GM23338 (cell line): ENCODE measurements around the gene JUP. TPM values are rescaled to one million over a fixed set of nuclear protein-coding genes. Genes with fewer than 3 reads are reported as not detected.

ENCODE experiments used
- ATAC-seq: fragments of 200-7000 bp; cut with Tn5 transposase; 3 replicates; pipeline ENCODE4 v1.9.1; 2020
- DNase-seq: peaks from one replicate; pipeline ENCODE4 v3.0.0-alpha.2; 2015; ENCODE audit warnings: low spot score
- H2AFZ ChIP-seq: fragments of 200-600 bp; sonication (generic); 2 replicates; pipeline ENCODE4 v1.8.0; 2016; ENCODE audit warnings: antibody characterized with exemption, mild to moderate bottlenecking, moderate library complexity
- H3F3A ChIP-seq: fragments of 200-600 bp; sonication (generic); replicated peaks from 2 replicates; pipeline ENCODE4 v1.8.0; 2017; ENCODE audit warnings: antibody characterized with exemption, mixed run types, low read depth
- H3K27ac ChIP-seq: fragments of 200-600 bp; sonication (generic); 2 replicates; pipeline ENCODE4 v1.6.1; 2016; ENCODE audit warnings: low read depth
- H3K27me3 ChIP-seq: fragments of 200-600 bp; sonication (generic); 2 replicates; pipeline ENCODE4 v1.8.0; 2016; ENCODE audit warnings: mild to moderate bottlenecking, mixed run types, moderate library complexity; ENCODE audit not compliant: insufficient read depth
- H3K36me3 ChIP-seq: fragments of 200-600 bp; sonication (generic); 2 replicates; pipeline ENCODE4 v1.8.0; 2016; ENCODE audit warnings: mild to moderate bottlenecking; ENCODE audit not compliant: insufficient read depth
- H3K4me1 ChIP-seq: fragments of 200-600 bp; sonication (generic); 2 replicates; pipeline ENCODE4 v1.8.0; 2016; ENCODE audit warnings: mild to moderate bottlenecking, moderate library complexity; ENCODE audit not compliant: insufficient read depth
- H3K4me2 ChIP-seq: fragments of 200-600 bp; sonication (generic); 2 replicates; pipeline ENCODE4 v1.7.1; 2017; ENCODE audit warnings: mixed run types
- H3K4me3 ChIP-seq: fragments of 200-600 bp; sonication (generic); 2 replicates; pipeline ENCODE4 v1.6.1; 2016; ENCODE audit warnings: mixed run types
- H3K79me2 ChIP-seq: fragments of 200-600 bp; sonication (generic); replicated peaks from 2 replicates; pipeline ENCODE4 v1.8.0; 2017; ENCODE audit warnings: mild to moderate bottlenecking; ENCODE audit not compliant: insufficient read depth
- H3K9me2 ChIP-seq: fragments of 200-600 bp; sonication (generic); 2 replicates; pipeline ENCODE4 v1.8.0; 2017; ENCODE audit not compliant: insufficient read depth
- H4K20me1 ChIP-seq: fragments of 200-600 bp; sonication (generic); replicated peaks from 2 replicates; pipeline ENCODE4 v1.8.0; 2017; ENCODE audit warnings: mild to moderate bottlenecking; ENCODE audit not compliant: insufficient read depth
- H3K27ac Mint-ChIP-seq: 2 replicates; pipeline ENCODE4 v1.8.0; 2020; ENCODE audit warnings: inconsistent platforms, mild to moderate bottlenecking, moderate library complexity, mixed read lengths
- H3K27me3 Mint-ChIP-seq: 3 replicates; pipeline ENCODE4 v1.8.0; 2022; ENCODE audit warnings: low read depth, mild to moderate bottlenecking, moderate library complexity, mixed read lengths, inconsistent platforms; ENCODE audit not compliant: insufficient read depth, poor library complexity
- H3K36me3 Mint-ChIP-seq: 3 replicates; pipeline ENCODE4 v1.8.0; 2021; ENCODE audit warnings: low read depth, mild to moderate bottlenecking, inconsistent platforms, moderate library complexity, mixed read lengths
- H3K4me1 Mint-ChIP-seq: 3 replicates; pipeline ENCODE4 v1.8.0; 2020; ENCODE audit warnings: mild to moderate bottlenecking, inconsistent platforms, mixed read lengths
- H3K4me3 Mint-ChIP-seq: 3 replicates; pipeline ENCODE4 v1.8.0; 2021; ENCODE audit warnings: moderate library complexity, mild to moderate bottlenecking, inconsistent platforms, mixed read lengths
- H3K9me3 Mint-ChIP-seq: 3 replicates; pipeline ENCODE4 v1.8.0; 2020; ENCODE audit warnings: moderate library complexity, mild to moderate bottlenecking, inconsistent platforms, mixed read lengths
- CREB1 ChIP-seq: fragments of 250-450 bp; sonication (Bioruptor Pico); IDR thresholded peaks from 2 replicates; pipeline ENCODE4 v1.5.0; 2020; ENCODE audit warnings: low read depth, mild to moderate bottlenecking, moderate library complexity
- EZH2 ChIP-seq: fragments of 200-600 bp; sonication (generic); IDR thresholded peaks from one replicate; pipeline ENCODE4 v1.8.0; 2017; ENCODE audit warnings: antibody characterized with exemption, mild to moderate bottlenecking, low read depth; ENCODE audit not compliant: unreplicated experiment
- EZH2phosphoT487 ChIP-seq: fragments of 200-600 bp; sonication (generic); IDR thresholded peaks from one replicate; pipeline ENCODE4 v1.8.1; 2018; ENCODE audit warnings: antibody characterized with exemption; ENCODE audit not compliant: unreplicated experiment
- JUNB ChIP-seq: IDR thresholded peaks from one replicate; pipeline ENCODE4 v1.6.1; 2016; ENCODE audit warnings: antibody characterized with exemption; ENCODE audit not compliant: unreplicated experiment
- NANOG ChIP-seq: IDR thresholded peaks from 2 replicates; pipeline ENCODE4 v1.6.1; 2016; ENCODE audit warnings: antibody characterized with exemption, borderline replicate concordance
- POLR2AphosphoS5 ChIP-seq: IDR thresholded peaks from 2 replicates; pipeline ENCODE4 v1.6.1; 2016; ENCODE audit warnings: antibody characterized with exemption, low read depth
- REST ChIP-seq: IDR thresholded peaks from one replicate; pipeline ENCODE4 v1.6.1; 2018; ENCODE audit warnings: antibody characterized with exemption; ENCODE audit not compliant: unreplicated experiment
- STAT1 ChIP-seq: IDR thresholded peaks from one replicate; pipeline ENCODE4 v1.6.1; 2016; ENCODE audit warnings: antibody characterized with exemption; ENCODE audit not compliant: unreplicated experiment
- ZNF114 ChIP-seq: fragments of 250-450 bp; sonication (Bioruptor Pico); IDR thresholded peaks from 2 replicates; pipeline ENCODE4 v1.5.0; 2020; ENCODE audit warnings: mild to moderate bottlenecking, moderate library complexity
- ZNF331 ChIP-seq: fragments of 250-450 bp; sonication (Bioruptor Pico); IDR thresholded peaks from 2 replicates; pipeline ENCODE4 v1.5.0; 2020; ENCODE audit warnings: low read depth, mild to moderate bottlenecking, moderate library complexity
- ZNF462 ChIP-seq: fragments of 250-450 bp; sonication (Bioruptor Pico); IDR thresholded peaks from 2 replicates; pipeline ENCODE4 v1.5.0; 2020; ENCODE audit warnings: mild to moderate bottlenecking, moderate library complexity
- polyA plus RNA-seq: library from polyadenylated mRNA; unstranded; fragments of >200 nt; fragmentation: Nextera tagmentation; extraction: Ambion mirVana; gene quantifications from 2 replicates; pipeline ENCODE4 v1.2.1, GENCODE V29; 2016
- total RNA-seq: library from RNA; depleted of rRNA; stranded (reverse); fragments of >200 nt; shearing (Covaris generic); gene quantifications from 2 replicates; pipeline ENCODE4 v1.2.3, GENCODE V29; 2014
- TF ChIP-seq, protein P1 (sequence below), 2 experiments: fragments of 200-600 bp in 1 of 2; sonication (generic) in 1 of 2; conservative IDR thresholded peaks; 2 replicates each; pipeline versions ENCODE4 v1.5.1 to v1.6.1; 2016 to 2017; ENCODE audit warnings: antibody characterized with exemption in 2 of 2, low read depth in 2 of 2, mild to moderate bottlenecking in 2 of 2, moderate library complexity in 1 of 2
- TF ChIP-seq, protein P2 (sequence below): IDR thresholded peaks from 2 replicates; pipeline ENCODE4 v1.6.1; 2016; ENCODE audit warnings: antibody characterized with exemption

The JUP gene
- total and polyA plus RNA-seq, 2 experiments from 2014 or later = 45.5 to 177 TPM

DNA sequence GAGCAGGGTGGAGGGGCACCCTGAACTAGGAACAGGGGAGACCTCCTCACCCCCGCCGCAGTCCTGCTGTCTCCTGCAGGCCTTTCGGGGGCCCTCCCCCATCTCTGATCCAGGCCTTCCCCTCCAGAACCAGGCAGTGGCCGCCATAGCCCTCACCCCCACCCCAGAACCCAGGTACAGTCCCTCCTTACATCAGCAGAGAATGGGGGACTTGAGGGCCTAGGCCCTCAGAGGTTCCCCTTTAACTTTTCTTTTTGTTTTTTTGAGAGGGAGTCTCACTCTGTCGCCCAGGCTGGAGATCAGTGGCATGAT lies 47.8 kb downstream of the JUP start:
- Histone ChIP-seq H3K27me3 (peaks cover 41% of the 10 kb centered on the region), H3K4me1 (peaks cover 17% of the 10 kb centered on the region), H3K4me3 (no peak overlapping the region), H3K79me2 (no peaks in the 10 kb centered on the region), H3K9me2 (no peaks in the 10 kb centered on the region), H2AFZ (peak overlapping the region; percentile 99; the same call in 1 of the 2 replicates), H3F3A (no peaks in the 10 kb centered on the region; the same call in 1 of the 2 replicates), H3K36me3 (no peaks in the 10 kb centered on the region), H4K20me1 (no peaks in the 10 kb centered on the region), H3K27ac (no peak overlapping the region), H3K4me2 (peak overlapping the region; percentile 59; the same call in 1 of the 2 replicates)
- Mint-ChIP-seq H3K4me1 (peaks cover 18% of the 10 kb centered on the region), H3K4me3 (no peak overlapping the region), H3K9me3 (no peaks in the 10 kb centered on the region), H3K36me3 (peaks cover 2% of the 10 kb centered on the region; the same call in 1 of the 3 replicates), H3K27me3 (peaks cover 43% of the 10 kb centered on the region), H3K27ac (no peak overlapping the region)
- no peak for DNase-seq
- no peak for TF ChIP-seq POLR2AphosphoS5
- no peak for TF ChIP-seq NANOG
- no peak for TF ChIP-seq EZH2phosphoT487
- TF ChIP-seq ZNF331 (CRISPR knock-in tag) = no peak
- TF ChIP-seq REST = no peak
- TF ChIP-seq STAT1 = no peak
- TF ChIP-seq EZH2 = no peak
- TF ChIP-seq ZNF114 = no peak
- no peak for TF ChIP-seq JUNB
- TF ChIP-seq, protein P1, sequence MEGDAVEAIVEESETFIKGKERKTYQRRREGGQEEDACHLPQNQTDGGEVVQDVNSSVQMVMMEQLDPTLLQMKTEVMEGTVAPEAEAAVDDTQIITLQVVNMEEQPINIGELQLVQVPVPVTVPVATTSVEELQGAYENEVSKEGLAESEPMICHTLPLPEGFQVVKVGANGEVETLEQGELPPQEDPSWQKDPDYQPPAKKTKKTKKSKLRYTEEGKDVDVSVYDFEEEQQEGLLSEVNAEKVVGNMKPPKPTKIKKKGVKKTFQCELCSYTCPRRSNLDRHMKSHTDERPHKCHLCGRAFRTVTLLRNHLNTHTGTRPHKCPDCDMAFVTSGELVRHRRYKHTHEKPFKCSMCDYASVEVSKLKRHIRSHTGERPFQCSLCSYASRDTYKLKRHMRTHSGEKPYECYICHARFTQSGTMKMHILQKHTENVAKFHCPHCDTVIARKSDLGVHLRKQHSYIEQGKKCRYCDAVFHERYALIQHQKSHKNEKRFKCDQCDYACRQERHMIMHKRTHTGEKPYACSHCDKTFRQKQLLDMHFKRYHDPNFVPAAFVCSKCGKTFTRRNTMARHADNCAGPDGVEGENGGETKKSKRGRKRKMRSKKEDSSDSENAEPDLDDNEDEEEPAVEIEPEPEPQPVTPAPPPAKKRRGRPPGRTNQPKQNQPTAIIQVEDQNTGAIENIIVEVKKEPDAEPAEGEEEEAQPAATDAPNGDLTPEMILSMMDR (conservative IDR thresholded peaks at IDR 0.05; ENCODE audit: low read depth in 2 of 2) = no peak
- TF ChIP-seq ZNF462 (CRISPR knock-in tag) = no peak
- TF ChIP-seq CREB1 (CRISPR knock-in tag) = no peak
- TF ChIP-seq, protein P2, sequence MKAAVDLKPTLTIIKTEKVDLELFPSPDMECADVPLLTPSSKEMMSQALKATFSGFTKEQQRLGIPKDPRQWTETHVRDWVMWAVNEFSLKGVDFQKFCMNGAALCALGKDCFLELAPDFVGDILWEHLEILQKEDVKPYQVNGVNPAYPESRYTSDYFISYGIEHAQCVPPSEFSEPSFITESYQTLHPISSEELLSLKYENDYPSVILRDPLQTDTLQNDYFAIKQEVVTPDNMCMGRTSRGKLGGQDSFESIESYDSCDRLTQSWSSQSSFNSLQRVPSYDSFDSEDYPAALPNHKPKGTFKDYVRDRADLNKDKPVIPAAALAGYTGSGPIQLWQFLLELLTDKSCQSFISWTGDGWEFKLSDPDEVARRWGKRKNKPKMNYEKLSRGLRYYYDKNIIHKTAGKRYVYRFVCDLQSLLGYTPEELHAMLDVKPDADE = no peak
- ATAC-seq = no peak
